H1 (cell line): ENCODE measurements around the gene MTFR2. TPM values are rescaled to one million over a fixed set of nuclear protein-coding genes. Genes with fewer than 3 reads are reported as not detected.

ENCODE experiments used
- CTCF ChIA-PET: fragments of 300-600 bp; sonication (Branson Sonifier 250); formaldehyde crosslinking; loops from one replicate; lab custom pipeline; 2021; ENCODE audit not compliant: partially characterized antibody; lab: Charles Lee
- POLR2A ChIA-PET: fragments of 300-600 bp; sonication (Branson Sonifier 250); formaldehyde crosslinking; loops from one replicate; lab custom pipeline; 2021; ENCODE audit warnings: inconsistent platforms; ENCODE audit not compliant: partially characterized antibody; lab: Charles Lee
- DNase-seq, 2 experiments: peaks; one replicate each; pipeline versions ENCODE4 v3.0.0 to v3.0.0-alpha.2; 2010 to 2022; ENCODE audit warnings: low spot score in 2 of 2, low read depth in 1 of 2, mixed read lengths in 1 of 2
- FAIRE-seq: peaks from 2 replicates; lab custom pipeline; 2011; peaks lifted over from hg19 to GRCh38; lab: Jason Lieb, UNC
- H2AFZ ChIP-seq: 2 replicates; pipeline ENCODE4 v1.8.1; 2012; ENCODE audit warnings: low read length, inconsistent platforms
- H2AK5ac ChIP-seq: 2 replicates; pipeline ENCODE4 v1.6.1; 2013; ENCODE audit warnings: low read depth, low read length
- H2BK120ac ChIP-seq: replicated peaks from 2 replicates; pipeline ENCODE3; 2013; ENCODE audit warnings: low read depth, low read length, inconsistent platforms
- H2BK12ac ChIP-seq: 2 replicates; pipeline ENCODE4 v1.6.1; 2013; ENCODE audit warnings: low read depth, low read length
- H2BK15ac ChIP-seq: 2 replicates; pipeline ENCODE4 v1.6.1; 2013; ENCODE audit warnings: low read length
- H2BK20ac ChIP-seq: 2 replicates; pipeline ENCODE4 v1.6.1; 2013; ENCODE audit warnings: low read length
- H2BK5ac ChIP-seq: 2 replicates; pipeline ENCODE4 v1.6.1; 2013; ENCODE audit warnings: low read depth, low read length
- H3K14ac ChIP-seq: 2 replicates; pipeline ENCODE4 v1.6.1; 2013; ENCODE audit warnings: inconsistent platforms; ENCODE audit not compliant: insufficient read length
- H3K18ac ChIP-seq: 2 replicates; pipeline ENCODE4 v1.6.1; 2013; ENCODE audit warnings: low read length; ENCODE audit errors: extremely low read depth
- H3K23ac ChIP-seq: 2 replicates; pipeline ENCODE4 v1.6.1; 2013; ENCODE audit warnings: inconsistent platforms; ENCODE audit not compliant: insufficient read length
- H3K23me2 ChIP-seq: 2 replicates; pipeline ENCODE4 v1.6.1; 2013; ENCODE audit warnings: low read depth, low read length
- H3K27ac ChIP-seq: 2 replicates; pipeline ENCODE4 v1.6.1; 2011; ENCODE audit warnings: low read depth, low read length, inconsistent platforms
- H3K27me3 ChIP-seq, 4 experiments: replicated peaks in 1 of 4; 1 replicate in 1 of 4; 2 replicates in 3 of 4; pipeline versions ENCODE4 v1.6.1 to v1.8.1; 2011 to 2013; ENCODE audit warnings: low read length in 3 of 4, mild to moderate bottlenecking in 3 of 4, inconsistent platforms in 2 of 4, mixed read lengths in 2 of 4, moderate library complexity in 1 of 4; ENCODE audit not compliant: control insufficient read depth in 3 of 4, insufficient read depth in 3 of 4; ENCODE audit errors: extremely low read depth in 1 of 4
- H3K36me3 ChIP-seq, 4 experiments: 2 replicates each; pipeline versions ENCODE4 v1.6.1 to v1.8.1; 2011 to 2013; ENCODE audit warnings: mild to moderate bottlenecking in 4 of 4, low read length in 3 of 4, moderate library complexity in 2 of 4, control low read depth in 1 of 4, inconsistent platforms in 1 of 4; ENCODE audit not compliant: insufficient read depth in 4 of 4, control insufficient read depth in 2 of 4
- H3K4ac ChIP-seq: replicated peaks from 2 replicates; pipeline ENCODE3; 2013; ENCODE audit warnings: low read length, low read depth, mixed read lengths, inconsistent platforms; ENCODE audit not compliant: insufficient read length
- H3K4me1 ChIP-seq, 4 experiments: replicated peaks in 1 of 4; 1 replicate in 1 of 4; 2 replicates in 3 of 4; pipeline versions ENCODE4 v1.6.1 to v1.8.1; 2011 to 2013; ENCODE audit warnings: low read length in 3 of 4, inconsistent platforms in 2 of 4, mixed read lengths in 1 of 4; ENCODE audit not compliant: insufficient read depth in 4 of 4, control insufficient read depth in 3 of 4
- H3K4me2 ChIP-seq, 2 experiments: 2 replicates each; pipeline versions ENCODE4 v1.6.1 to v1.8.1; 2011 to 2013; ENCODE audit warnings: low read depth in 2 of 2, low read length in 2 of 2, control low read depth in 1 of 2, inconsistent platforms in 1 of 2, mild to moderate bottlenecking in 1 of 2; ENCODE audit not compliant: insufficient read depth in 1 of 2
- H3K4me3 ChIP-seq, 4 experiments: fragments of 200-600, 300-600 bp in 1 of 4; sonication (generic), shearing (Covaris generic), sonication (Bioruptor Twin) in 1 of 4; 2 replicates each; pipeline versions ENCODE4 v1.5.1 to v1.8.1; 2011 to 2016; ENCODE audit warnings: low read length in 4 of 4, low read depth in 3 of 4, control low read depth in 2 of 4, inconsistent platforms in 2 of 4, mild to moderate bottlenecking in 2 of 4, mixed read lengths in 1 of 4, moderate library complexity in 1 of 4; ENCODE audit not compliant: insufficient read depth in 2 of 4; ENCODE audit errors: extremely low read depth in 1 of 4
- H3K56ac ChIP-seq: replicated peaks from 2 replicates; pipeline ENCODE3; 2013; ENCODE audit warnings: low read depth, mild to moderate bottlenecking, mixed read lengths, low read length, inconsistent platforms; ENCODE audit not compliant: insufficient read length
- H3K79me1 ChIP-seq: 2 replicates; pipeline ENCODE4 v1.6.1; 2013; ENCODE audit warnings: low read depth, low read length, control low read depth
- H3K79me2 ChIP-seq, 2 experiments: 2 replicates each; pipeline versions ENCODE4 v1.6.1 to v1.8.1; 2012 to 2013; ENCODE audit warnings: low read length in 2 of 2, mild to moderate bottlenecking in 2 of 2, inconsistent platforms in 1 of 2; ENCODE audit not compliant: insufficient read depth in 2 of 2, control insufficient read depth in 1 of 2
- H3K9ac ChIP-seq, 4 experiments: replicated peaks in 1 of 4; 1 replicate in 1 of 4; 2 replicates in 3 of 4; pipeline versions ENCODE4 v1.6.1 to v1.8.1; 2011 to 2013; ENCODE audit warnings: low read depth in 3 of 4, low read length in 3 of 4, control low read depth in 2 of 4, mild to moderate bottlenecking in 2 of 4, moderate library complexity in 2 of 4, inconsistent platforms in 1 of 4; ENCODE audit errors: extremely low read depth in 1 of 4
- H3K9me3 ChIP-seq, 2 experiments: 2 replicates each; pipeline versions ENCODE4 v1.6.1 to v1.8.1; 2012 to 2013; ENCODE audit warnings: mild to moderate bottlenecking in 2 of 2, moderate library complexity in 2 of 2, control low read depth in 1 of 2, inconsistent platforms in 1 of 2, low read depth in 1 of 2, low read length in 1 of 2, mixed read lengths in 1 of 2; ENCODE audit not compliant: insufficient read depth in 2 of 2
- H4K20me1 ChIP-seq, 2 experiments: replicated peaks in 1 of 2; 2 replicates each; pipeline versions ENCODE3 to v1.8.1; 2011 to 2013; ENCODE audit warnings: inconsistent platforms in 2 of 2, low read length in 2 of 2, mild to moderate bottlenecking in 1 of 2; ENCODE audit not compliant: insufficient read depth in 2 of 2, control insufficient read depth in 1 of 2
- H4K5ac ChIP-seq: 2 replicates; pipeline ENCODE4 v1.6.1; 2013; ENCODE audit warnings: low read length, low read depth, mixed read lengths, inconsistent platforms; ENCODE audit not compliant: insufficient read length
- H4K8ac ChIP-seq: 2 replicates; pipeline ENCODE4 v1.8.0; 2013; ENCODE audit warnings: mild to moderate bottlenecking, moderate library complexity, low read length, inconsistent platforms; ENCODE audit not compliant: insufficient read depth; ENCODE audit errors: extremely low read depth
- H4K91ac ChIP-seq: replicated peaks from 2 replicates; pipeline ENCODE3; 2013; ENCODE audit warnings: low read length, mixed read lengths, inconsistent platforms; ENCODE audit not compliant: insufficient read length
- CBX5 ChIP-seq: fragments of 300-800, 300-1000 bp; sonication (generic); IDR thresholded peaks from 2 replicates; pipeline ENCODE4 v1.7.1; 2016; ENCODE audit warnings: antibody characterized with exemption, low read length, low read depth
- CEBPB ChIP-seq: IDR thresholded peaks from 2 replicates; pipeline ENCODE4 v1.6.1; 2012; ENCODE audit warnings: low read depth, low read length
- KDM5A ChIP-seq: fragments of 200-600 bp; IDR thresholded peaks from 2 replicates; pipeline ENCODE4 v1.7.1; 2012; ENCODE audit warnings: mild to moderate bottlenecking, low read length, inconsistent platforms, mixed read lengths
- RBBP5 ChIP-seq: IDR thresholded peaks from 2 replicates; pipeline ENCODE4 v1.7.1; 2012; ENCODE audit warnings: low read depth, mild to moderate bottlenecking, inconsistent platforms, low read length, moderate library complexity, borderline replicate concordance
- SP1 ChIP-seq: IDR thresholded peaks from 2 replicates; pipeline ENCODE4 v1.6.1; 2011; ENCODE audit warnings: low read depth, low read length
- WGBS, 2 experiments: shearing (Covaris generic) in 1 of 2; methylation state at CpG; one replicate each; pipeline versions ENCODE4 v1.1.6 to v1.1.7; 2013 to 2015; ENCODE audit warnings: low lambda C conversion rate in 2 of 2, mixed read lengths in 2 of 2, inconsistent platforms in 1 of 2, low coverage in 1 of 2, missing lambda C conversion rate in 1 of 2; ENCODE audit not compliant: insufficient replicate concordance in 2 of 2, insufficient coverage in 1 of 2, insufficient read length in 1 of 2; ENCODE audit errors: extremely low coverage in 1 of 2, missing lambda C conversion rate in 1 of 2; 5-methylcytosine and 5-hydroxymethylcytosine counted together
- polyA plus RNA-seq, 7 experiments: library from polyadenylated mRNA; depleted of rRNA in 3 of 7; stranded (reverse) in 5 of 7; unstranded in 2 of 7; fragments of >200 nt in 5 of 7; fragments of 200-250 nt in 2 of 7; gene quantifications; 1 replicate in 5 of 7; 2 replicates in 1 of 7; 4 replicates in 1 of 7; pipeline versions ENCODE4 v1.2.1 to v1.2.3, GENCODE V29; 2011 to 2013; ENCODE audit warnings: missing spikeins in 2 of 7, mixed read lengths in 2 of 7
- total RNA-seq: library from RNA; stranded (reverse); fragmentation: NEBNext Ultra II Directional; extraction: Animal tissue kit (Norgen Biotek cat#: 25700); gene quantifications from 2 replicates; pipeline ENCODE4 v1.2.1, GENCODE V29; 2021

The MTFR2 gene
- total and polyA plus RNA-seq, 2 of the 8 experiments (the other 6 are each of a cell fraction or from before 2014, with no cell fraction given), result 8.5 to 10.7 TPM

- no peak for FAIRE-seq
- H2AK5ac ChIP-seq, result no peak overlapping the region
- no peak overlapping the region for H2BK12ac ChIP-seq
- no peaks in the 10 kb centered on the region for H3K23me2 ChIP-seq
- H3K27ac ChIP-seq, result no peak overlapping the region
- no peak overlapping the region for H3K14ac ChIP-seq
- H3K36me3 ChIP-seq, result peaks cover 13 to 94% (median 64%) of the 10 kb centered on the region in 4 experiments
- ChIA-PET CTCF (no interaction called here), POLR2A (interaction anchor here (0.9 to 1.1 kb wide), 2 partner anchors 10 to 21 kb away, joined by 3 to 4 read pairs; no protein-coding TSS in a partner anchor)
- H3K4me2 ChIP-seq, result no peak overlapping the region
- H3K56ac ChIP-seq, result no peak overlapping the region
- no peak overlapping the region for H2BK15ac ChIP-seq
- peaks cover 0 to 58% of the 10 kb centered on the region in 2 experiments; a peak in 2 of 4 replicates for H3K79me2 ChIP-seq
- H2AFZ ChIP-seq, result no peak overlapping the region
- DNase-seq, result no peak
- no peak overlapping the region for H2BK20ac ChIP-seq
- no peak overlapping the region for H2BK120ac ChIP-seq
- H3K4ac ChIP-seq, result no peak overlapping the region
- no peaks in the 10 kb centered on the region for H3K79me1 ChIP-seq
- H3K27me3 ChIP-seq, result no peaks in the 10 kb centered on the region
- no peak overlapping the region for H3K9ac ChIP-seq
- H3K23ac ChIP-seq, result no peak overlapping the region
- no peak overlapping the region for H4K8ac ChIP-seq
- no peaks in the 10 kb centered on the region for H3K4me1 ChIP-seq
- H3K18ac ChIP-seq, result no peak overlapping the region
- no peak overlapping the region for H2BK5ac ChIP-seq
- H4K5ac ChIP-seq, result no peak overlapping the region
- H3K4me3 ChIP-seq, result no peak overlapping the region
- no peaks in the 10 kb centered on the region for H3K9me3 ChIP-seq
- no peak overlapping the region for H4K91ac ChIP-seq
- 82% methylated on average over 1 of the region's 1 CpG; no CpG with 5 or more reads in 1 of the 2 experiments for WGBS, 2 experiments
- H4K20me1 ChIP-seq, result peaks cover 0 to 3% of the 10 kb centered on the region in 2 experiments
- TF ChIP-seq KDM5A (no peak), CBX5 (no peak), SP1 (no peak), CEBPB (no peak), RBBP5 (no peak)
These were observed 15.0 kb upstream of the MTFR2 start for GRCh38 chr6:136265101-136265500.
